A549 (cell line): ENCODE measurements around the gene CALN1.

Experiments used
- SMC3 ChIP-seq: fragments of >200 bp; sonication (Bioruptor Twin); formaldehyde crosslinking; IDR thresholded peaks from 3 replicates; pipeline ENCODE4 v1.6.1; 2018; ENCODE audit warnings: inconsistent platforms
- USF2 ChIP-seq: fragments of 450-650 bp; IDR thresholded peaks from 2 replicates; pipeline ENCODE4 v1.6.1; 2014; ENCODE audit warnings: antibody characterized with exemption

DNA sequence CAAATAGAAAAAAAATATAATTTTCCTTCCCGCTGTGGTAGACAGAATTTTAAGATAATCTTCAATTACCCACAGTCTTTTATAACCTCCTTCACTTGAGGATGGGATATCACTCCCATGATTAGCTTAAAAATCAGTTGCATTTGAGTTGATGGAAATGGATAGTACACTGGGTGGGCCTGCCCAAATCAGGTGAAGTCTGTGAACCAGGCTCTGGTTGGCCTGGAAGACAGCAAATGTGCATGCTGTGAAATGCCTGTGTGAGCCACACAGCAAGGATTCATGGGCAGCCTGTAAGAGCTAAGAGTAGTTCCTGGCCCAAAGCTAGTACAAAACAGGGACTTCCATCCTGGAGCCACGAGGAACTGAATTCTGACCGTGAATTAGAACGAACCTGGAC lies 548.0 kb downstream of the CALN1 start:
- TF ChIP-seq SMC3 = no peak
- no peak for TF ChIP-seq USF2
